Loucy (cell line): ENCODE data around the gene AP1M1.

ENCODE experiments used
- H2AFZ ChIP-seq: fragments of 200-600 bp; sonication (generic); 2 replicates; pipeline ENCODE4 v1.6.0; 2016; ENCODE audit warnings: antibody characterized with exemption, mild to moderate bottlenecking, low read length, moderate library complexity
- H3F3A ChIP-seq: fragments of 200-600 bp; 2 replicates; pipeline ENCODE4 v1.6.0; 2016; ENCODE audit warnings: antibody characterized with exemption, low read depth, mild to moderate bottlenecking
- H3K27me3 ChIP-seq: fragments of 200-600 bp; sonication (generic); 2 replicates; pipeline ENCODE4 v1.6.1; 2014; ENCODE audit warnings: low read length, mild to moderate bottlenecking; ENCODE audit not compliant: insufficient read depth, poor library complexity, severe bottlenecking
- H3K36me3 ChIP-seq: fragments of 200-600 bp; sonication (generic); 2 replicates; pipeline ENCODE4 v1.6.1; 2016; ENCODE audit warnings: low read length; ENCODE audit not compliant: insufficient read depth
- H3K4me1 ChIP-seq: fragments of 200-600 bp; sonication (generic); 2 replicates; pipeline ENCODE4 v1.5.1; 2014; ENCODE audit warnings: low read length, mild to moderate bottlenecking; ENCODE audit not compliant: insufficient read depth, poor library complexity, severe bottlenecking
- H3K4me2 ChIP-seq: fragments of 200-600 bp; sonication (generic); 2 replicates; pipeline ENCODE4 v1.6.0; 2014; ENCODE audit warnings: antibody characterized with exemption, low read length, low read depth, mild to moderate bottlenecking; ENCODE audit not compliant: poor library complexity, severe bottlenecking
- H3K4me3 ChIP-seq: fragments of 200-600 bp; sonication (generic); 2 replicates; pipeline ENCODE4 v1.5.1; 2014; ENCODE audit warnings: low read length, mild to moderate bottlenecking, mixed read lengths; ENCODE audit not compliant: poor library complexity, severe bottlenecking
- H3K79me2 ChIP-seq: fragments of 200-600 bp; sonication (generic); 2 replicates; pipeline ENCODE4 v1.6.1; 2014; ENCODE audit warnings: low read length; ENCODE audit not compliant: insufficient read depth
- H3K9ac ChIP-seq: fragments of 200-600 bp; sonication (generic); 2 replicates; pipeline ENCODE4 v1.6.0; 2014; ENCODE audit warnings: mild to moderate bottlenecking, low read depth, low read length, moderate library complexity; ENCODE audit not compliant: poor library complexity, severe bottlenecking
- H3K9me2 ChIP-seq: fragments of 200-600 bp; sonication (generic); replicated peaks from 2 replicates; pipeline ENCODE4 v1.6.1; 2016; ENCODE audit warnings: low read depth, low read length, mixed read lengths
- H3K9me3 ChIP-seq: fragments of 200-600 bp; sonication (generic); 2 replicates; pipeline ENCODE4 v1.6.1; 2014; ENCODE audit warnings: mild to moderate bottlenecking, antibody characterized with exemption, low read length, low read depth; ENCODE audit not compliant: insufficient read depth
- H4K20me1 ChIP-seq: fragments of 200-600 bp; sonication (generic); 2 replicates; pipeline ENCODE4 v1.6.0; 2014; ENCODE audit warnings: antibody characterized with exemption, low read length, mild to moderate bottlenecking; ENCODE audit not compliant: insufficient read depth, poor library complexity, severe bottlenecking
- EZH2phosphoT487 ChIP-seq: fragments of 200-600 bp; IDR thresholded peaks from 2 replicates; pipeline ENCODE4 v1.6.1; 2018; ENCODE audit warnings: antibody characterized with exemption, mild to moderate bottlenecking, moderate library complexity, borderline replicate concordance
- TF ChIP-seq, protein P1 (sequence below): fragments of 200-600 bp; sonication (generic); conservative IDR thresholded peaks from 2 replicates; pipeline ENCODE4 v1.5.1; 2014; ENCODE audit warnings: mild to moderate bottlenecking, antibody characterized with exemption, low read length

Gene AP1M1

DNA sequence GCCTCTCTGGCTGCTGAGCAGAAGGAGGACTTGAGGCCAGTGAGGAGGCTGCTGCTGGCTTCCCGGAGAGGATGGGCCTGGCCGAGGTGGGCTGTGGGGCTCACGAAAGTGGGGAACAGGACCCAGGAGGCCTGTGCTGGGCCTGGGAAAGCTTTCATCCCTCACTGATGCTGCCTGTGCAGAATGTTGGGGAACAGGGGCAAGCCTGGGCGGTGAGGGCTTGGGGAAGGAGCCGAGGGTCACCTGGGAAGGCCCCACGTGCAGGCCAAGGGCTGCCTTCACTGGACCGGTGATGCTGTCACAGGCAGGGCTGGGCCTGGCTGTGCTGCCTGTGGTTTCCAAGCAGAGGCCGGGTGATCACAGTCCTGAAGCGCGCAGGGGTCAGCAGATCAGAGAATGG, 9.4 kb downstream of the AP1M1 start:
- H3K79me2 ChIP-seq: peaks cover 13% of the 10 kb centered on the region; the same call in 1 of the 2 replicates
- no peak overlapping the region for H3K4me2 ChIP-seq
- no peaks in the 10 kb centered on the region for H4K20me1 ChIP-seq
- H3K9me2 ChIP-seq: no peaks in the 10 kb centered on the region
- H2AFZ ChIP-seq: no peak overlapping the region
- H3K36me3 ChIP-seq: peaks cover 29% of the 10 kb centered on the region; the same call in 1 of the 2 replicates
- no peaks in the 10 kb centered on the region for H3K27me3 ChIP-seq
- no peak overlapping the region for H3K9ac ChIP-seq
- no peak overlapping the region for H3K4me3 ChIP-seq
- H3K9me3 ChIP-seq: no peaks in the 10 kb centered on the region
- TF ChIP-seq, protein P1, sequence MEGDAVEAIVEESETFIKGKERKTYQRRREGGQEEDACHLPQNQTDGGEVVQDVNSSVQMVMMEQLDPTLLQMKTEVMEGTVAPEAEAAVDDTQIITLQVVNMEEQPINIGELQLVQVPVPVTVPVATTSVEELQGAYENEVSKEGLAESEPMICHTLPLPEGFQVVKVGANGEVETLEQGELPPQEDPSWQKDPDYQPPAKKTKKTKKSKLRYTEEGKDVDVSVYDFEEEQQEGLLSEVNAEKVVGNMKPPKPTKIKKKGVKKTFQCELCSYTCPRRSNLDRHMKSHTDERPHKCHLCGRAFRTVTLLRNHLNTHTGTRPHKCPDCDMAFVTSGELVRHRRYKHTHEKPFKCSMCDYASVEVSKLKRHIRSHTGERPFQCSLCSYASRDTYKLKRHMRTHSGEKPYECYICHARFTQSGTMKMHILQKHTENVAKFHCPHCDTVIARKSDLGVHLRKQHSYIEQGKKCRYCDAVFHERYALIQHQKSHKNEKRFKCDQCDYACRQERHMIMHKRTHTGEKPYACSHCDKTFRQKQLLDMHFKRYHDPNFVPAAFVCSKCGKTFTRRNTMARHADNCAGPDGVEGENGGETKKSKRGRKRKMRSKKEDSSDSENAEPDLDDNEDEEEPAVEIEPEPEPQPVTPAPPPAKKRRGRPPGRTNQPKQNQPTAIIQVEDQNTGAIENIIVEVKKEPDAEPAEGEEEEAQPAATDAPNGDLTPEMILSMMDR: no peak
- TF ChIP-seq EZH2phosphoT487: no peak
- H3F3A ChIP-seq: no peaks in the 10 kb centered on the region
- H3K4me1 ChIP-seq: peaks cover under 1% of the 10 kb centered on the region

- Histone ChIP-seq H3K4me3 (no peak overlapping the region), H3K9me3 (no peaks in the 10 kb centered on the region), H3K9ac (no peak overlapping the region), H2AFZ (no peak overlapping the region), H4K20me1 (no peaks in the 10 kb centered on the region), H3K36me3 (peaks cover 27% of the 10 kb centered on the region; the same call in 1 of the 2 replicates), H3K4me1 (peaks cover 4% of the 10 kb centered on the region), H3K4me2 (no peak overlapping the region), H3K9me2 (no peaks in the 10 kb centered on the region), H3F3A (no peaks in the 10 kb centered on the region), H3K27me3 (no peaks in the 10 kb centered on the region), H3K79me2 (peaks cover 11% of the 10 kb centered on the region; the same call in 1 of the 2 replicates)
- no peak for TF ChIP-seq EZH2phosphoT487
- TF ChIP-seq, protein P1: no peak
These were observed 9.8 kb downstream of the AP1M1 start for GRCh38 chr19:16207490-16208025.

GRCh38 chr19:16208064-16208759, 10.5 kb downstream of the AP1M1 start:
- Histone ChIP-seq H3K27me3 (no peaks in the 10 kb centered on the region), H3K9ac (no peak overlapping the region), H3K36me3 (peaks cover 27% of the 10 kb centered on the region; the same call in 1 of the 2 replicates)

More at GRCh38 chr19:16208064-16208759, 10.5 kb downstream of the AP1M1 start:
- peaks cover 4% of the 10 kb centered on the region for H3K4me1 ChIP-seq
- H3F3A ChIP-seq: no peaks in the 10 kb centered on the region
- H4K20me1 ChIP-seq: no peaks in the 10 kb centered on the region
- no peak overlapping the region for H3K4me3 ChIP-seq
- H3K9me2 ChIP-seq: no peaks in the 10 kb centered on the region
- no peaks in the 10 kb centered on the region for H3K9me3 ChIP-seq
- H2AFZ ChIP-seq: no peak overlapping the region
- H3K79me2 ChIP-seq: peaks cover 4% of the 10 kb centered on the region; the same call in 1 of the 2 replicates
- no peak overlapping the region for H3K4me2 ChIP-seq
- TF ChIP-seq, protein P1: no peak
- TF ChIP-seq EZH2phosphoT487: no peak
